Suppressor macrophage (primary cell): ENCODE measurements around the gene EYA3.
A peak's percentile ranks its signal among the peaks of the same experiment; 100 is the strongest.

Experiments used
- DNase-seq, 4 experiments: peaks; one replicate each; pipeline ENCODE4 v3.0.0-alpha.2; 2020 to 2022

EYA3 gene

GRCh38 chr1:27936370-27936769 is 152.0 kb downstream of the EYA3 start:
- no peak for DNase-seq

GRCh38 chr1:27935721-27936120 is 152.7 kb downstream of the EYA3 start:
- DNase-seq = no peak

GRCh38 chr1:27934818-27935549 is 153.4 kb downstream of the EYA3 start, which contains the start of gene SMPDL3B:
TSS of gene SMPDL3B (plus strand) at chr1:27935000. CDS start at chr1:27935184, 184 bp downstream.
- DNase-seq = peak in 2 of 4 experiments; percentile 20 to 27

GRCh38 chr1:27931759-27932158 is 156.7 kb downstream of the EYA3 start:
- DNase-seq = peak; percentile 70 to 91 (median 81)

DNA sequence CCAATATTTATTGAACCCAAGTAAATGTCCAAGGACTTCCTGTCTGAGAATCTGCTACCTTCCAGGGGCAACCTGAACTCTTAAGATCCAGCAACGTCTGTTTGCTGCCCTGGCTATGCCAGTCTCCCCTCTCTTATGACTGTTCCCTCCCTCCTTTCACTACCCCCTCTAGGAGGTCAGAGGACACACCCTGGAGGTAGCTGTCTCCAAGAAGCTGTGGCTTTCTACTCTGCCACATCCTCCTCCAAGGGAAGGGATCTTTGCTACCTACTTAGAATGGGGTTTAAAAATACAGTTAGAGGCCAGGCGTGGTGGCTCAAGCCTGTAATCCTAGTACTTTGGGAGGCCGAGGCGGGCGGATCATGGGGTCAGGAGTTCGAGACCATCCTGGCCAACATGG is 157.2 kb downstream of the EYA3 start:
- no peak for DNase-seq

DNA sequence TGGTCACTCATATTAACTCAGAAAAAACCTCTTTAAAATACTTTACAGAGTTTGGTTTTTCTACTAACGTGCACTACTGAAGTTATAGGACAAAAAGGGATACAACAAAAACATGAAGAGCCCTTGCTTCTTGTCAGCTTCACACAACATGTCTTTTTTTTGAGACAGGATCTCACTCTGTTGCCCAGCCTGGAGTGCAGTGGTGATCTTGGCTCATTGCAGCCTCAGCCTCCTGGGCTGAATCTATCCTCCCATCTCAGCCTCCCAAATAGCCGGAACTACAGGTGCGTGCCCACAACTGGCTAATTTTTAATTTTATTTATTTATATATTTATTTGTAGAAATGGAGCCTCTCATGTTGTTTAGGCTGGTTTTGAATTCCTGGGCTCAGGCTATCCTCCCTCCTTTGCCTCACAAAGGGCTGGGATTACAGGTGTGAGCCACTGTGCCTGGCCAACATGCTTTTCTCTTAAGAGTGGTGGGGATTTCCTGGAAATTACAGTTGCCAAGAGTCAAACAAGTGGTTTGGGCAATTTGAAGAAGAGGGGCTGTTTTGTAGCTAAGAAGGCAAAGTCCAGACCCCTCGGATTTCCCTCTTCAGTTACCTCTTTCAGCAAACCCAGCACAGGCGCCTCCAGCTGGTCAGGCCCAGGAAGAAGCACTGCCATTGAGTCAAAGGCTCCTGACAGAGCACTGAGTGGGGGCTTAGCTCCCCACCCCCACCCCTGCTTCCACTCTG is 160.0 kb downstream of the EYA3 start:
- DNase-seq = no peak

- DNase-seq = no peak
Observed at GRCh38 chr1:27922272-27922671, 166.1 kb downstream of the EYA3 start.
